Lower leg skin (tissue), 4 donors: ENCODE data around the gene ZNF367. TPM values are rescaled to one million over a fixed set of nuclear protein-coding genes. Genes with fewer than 3 reads are reported as not detected.

Experiments
- DNase-seq, 2 donors: peaks; one replicate each; pipeline ENCODE4 v3.0.0-alpha.2; 2019; ENCODE audit warnings: low spot score in 2 of 2
- H3K4me3 ChIP-seq: fragments of 200-600 bp; sonication (generic); 2 replicates; pipeline ENCODE4 v1.5.1; 2017; ENCODE audit warnings: mild to moderate bottlenecking, low read depth; ENCODE audit not compliant: poor library complexity, severe bottlenecking
- POLR2A ChIP-seq, 2 donors: fragments of 450-650 bp; IDR thresholded peaks; one replicate each; pipeline ENCODE4 v1.6.1; 2016 to 2017; ENCODE audit warnings: antibody characterized with exemption in 2 of 2, mild to moderate bottlenecking in 1 of 2, moderate library complexity in 1 of 2
- WGBS, 2 donors: methylation state at CpG; one replicate each; pipeline ENCODE4 v1.1.5; 2018; 5-methylcytosine and 5-hydroxymethylcytosine counted together
- intact Hi-C: fragments of 100-400 bp; cut with DNase I; formaldehyde crosslinking; loops from one replicate; pipeline ENCODE4 v1.15.0; 2023; ENCODE audit warnings: low total_unique reads
- total RNA-seq, 4 donors: library from RNA; depleted of rRNA; stranded (reverse); fragments of >200 nt; gene quantifications; one replicate each; pipeline ENCODE4 v1.1.0, GENCODE V29; 2016
- TF ChIP-seq, protein P1 (sequence below), 3 donors: fragments of 450-650 bp; IDR thresholded peaks; one replicate each; pipeline ENCODE4 v1.5.1; 2016; ENCODE audit warnings: antibody characterized with exemption in 3 of 3, mild to moderate bottlenecking in 3 of 3, moderate library complexity in 2 of 3

The ZNF367 gene
- total RNA-seq, 4 donors from 2014 or later = 0.93 to 3.0 (median 1.8) TPM

DNA sequence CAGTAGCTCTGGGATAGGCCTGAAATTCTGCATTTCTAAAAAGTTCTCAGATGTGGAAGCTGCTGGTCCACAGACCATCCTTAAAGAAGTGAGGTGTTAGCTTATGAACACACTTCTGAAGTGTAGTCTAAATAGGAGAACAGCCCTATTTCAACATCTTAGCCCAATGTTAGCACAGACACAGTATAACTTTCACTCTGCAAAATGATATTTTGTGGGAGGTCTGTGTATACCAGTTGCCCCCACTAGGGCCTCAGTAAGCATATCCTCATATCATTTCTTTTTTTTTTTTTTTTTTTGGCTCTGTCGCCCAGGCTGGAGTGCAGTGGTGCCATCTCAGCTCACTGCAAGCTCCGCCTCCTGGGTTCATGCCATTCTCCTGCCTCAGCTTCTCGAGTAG is 24.3 kb upstream of the ZNF367 start:
- 83 to 84% methylated on average over 3 of the region's 3 CpGs for WGBS, 2 donors
- TF ChIP-seq POLR2A (IDR thresholded peaks at IDR 0.05) = no peak
- TF ChIP-seq, protein P1, sequence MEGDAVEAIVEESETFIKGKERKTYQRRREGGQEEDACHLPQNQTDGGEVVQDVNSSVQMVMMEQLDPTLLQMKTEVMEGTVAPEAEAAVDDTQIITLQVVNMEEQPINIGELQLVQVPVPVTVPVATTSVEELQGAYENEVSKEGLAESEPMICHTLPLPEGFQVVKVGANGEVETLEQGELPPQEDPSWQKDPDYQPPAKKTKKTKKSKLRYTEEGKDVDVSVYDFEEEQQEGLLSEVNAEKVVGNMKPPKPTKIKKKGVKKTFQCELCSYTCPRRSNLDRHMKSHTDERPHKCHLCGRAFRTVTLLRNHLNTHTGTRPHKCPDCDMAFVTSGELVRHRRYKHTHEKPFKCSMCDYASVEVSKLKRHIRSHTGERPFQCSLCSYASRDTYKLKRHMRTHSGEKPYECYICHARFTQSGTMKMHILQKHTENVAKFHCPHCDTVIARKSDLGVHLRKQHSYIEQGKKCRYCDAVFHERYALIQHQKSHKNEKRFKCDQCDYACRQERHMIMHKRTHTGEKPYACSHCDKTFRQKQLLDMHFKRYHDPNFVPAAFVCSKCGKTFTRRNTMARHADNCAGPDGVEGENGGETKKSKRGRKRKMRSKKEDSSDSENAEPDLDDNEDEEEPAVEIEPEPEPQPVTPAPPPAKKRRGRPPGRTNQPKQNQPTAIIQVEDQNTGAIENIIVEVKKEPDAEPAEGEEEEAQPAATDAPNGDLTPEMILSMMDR (IDR thresholded peaks at IDR 0.05) = no peak
- no peak for DNase-seq
- no peak overlapping the region for H3K4me3 ChIP-seq
- intact Hi-C loops = no loop called here

DNA sequence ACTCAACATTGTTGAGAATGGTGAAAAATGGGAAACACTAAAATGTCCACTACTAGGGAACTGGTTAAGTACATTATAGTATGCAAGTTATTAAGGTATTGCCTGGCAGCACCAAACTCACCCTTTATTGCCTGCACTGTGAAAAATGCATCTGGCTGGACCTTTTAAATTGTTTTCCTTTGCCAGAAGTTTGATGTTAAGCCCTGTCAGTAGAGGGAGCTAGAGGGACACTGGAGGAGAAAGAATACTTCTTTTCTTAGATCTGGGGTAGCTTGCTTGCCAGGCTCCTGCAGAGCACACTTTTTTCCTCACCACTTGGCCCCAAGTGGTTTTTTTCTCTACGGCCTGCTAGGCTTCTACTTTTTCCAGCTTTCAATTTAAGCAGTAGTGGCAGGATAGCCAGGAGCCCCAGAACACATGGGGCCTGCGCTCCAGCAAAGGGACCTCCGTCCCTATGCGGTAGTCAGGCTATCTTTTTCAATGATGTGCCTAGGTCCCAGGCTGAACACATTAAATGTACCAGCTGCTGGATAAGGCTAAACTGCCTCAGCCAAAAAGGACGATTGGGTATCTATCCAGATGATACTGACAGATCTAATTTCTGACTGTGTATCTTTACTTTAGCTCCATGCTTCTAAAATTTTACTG is 23.8 kb upstream of the ZNF367 start:
- WGBS, 2 donors = 88 to 92% methylated on average over 5 of the region's 5 CpGs
- intact Hi-C loops = no loop called here
- no peak overlapping the region for H3K4me3 ChIP-seq
- DNase-seq = no peak
- TF ChIP-seq, protein P1 (IDR thresholded peaks at IDR 0.05) = no peak
- TF ChIP-seq POLR2A (IDR thresholded peaks at IDR 0.05) = no peak

- intact Hi-C loops = no loop called here
- TF ChIP-seq POLR2A (IDR thresholded peaks at IDR 0.05) = no peak
- TF ChIP-seq, protein P1 (IDR thresholded peaks at IDR 0.05) = no peak
- no peak for DNase-seq
- 90 to 94% methylated on average over 5 of the region's 5 CpGs for WGBS, 2 donors
- no peak overlapping the region for H3K4me3 ChIP-seq
These were observed 22.6 kb upstream of the ZNF367 start for GRCh38 chr9:96440671-96441199.

DNA sequence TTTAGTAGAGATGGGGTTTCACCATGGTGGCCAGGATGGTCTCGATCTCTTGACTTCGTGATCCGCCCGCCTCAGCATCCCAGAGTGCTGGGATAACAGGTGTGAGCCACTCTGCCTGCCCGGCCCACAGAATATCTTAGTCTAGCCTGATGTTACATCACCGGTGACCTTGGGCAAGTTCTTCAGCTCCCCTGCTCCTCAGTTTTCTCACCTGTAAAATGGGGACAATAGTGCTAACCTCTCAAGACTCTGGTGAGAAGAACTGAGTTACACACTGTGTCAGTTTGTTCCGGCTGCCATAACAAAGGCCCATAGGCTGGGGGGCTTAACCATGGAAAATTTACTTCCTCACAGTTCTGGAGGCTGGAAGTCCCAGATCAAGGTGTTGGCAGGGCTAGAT is 19.3 kb upstream of the ZNF367 start:
- WGBS, 2 donors = 91 to 99% methylated on average over 7 of the region's 7 CpGs
- TF ChIP-seq POLR2A (IDR thresholded peaks at IDR 0.05) = no peak
- TF ChIP-seq, protein P1 (IDR thresholded peaks at IDR 0.05) = no peak
- DNase-seq = no peak
- intact Hi-C loops = no loop called here
- no peak overlapping the region for H3K4me3 ChIP-seq

GRCh38 chr9:96436456-96437126 is 18.4 kb upstream of the ZNF367 start:
- no peak overlapping the region for H3K4me3 ChIP-seq
- intact Hi-C loops = no loop called here
- DNase-seq = peak in 1 of 2 donors; percentile 7
- TF ChIP-seq POLR2A (IDR thresholded peaks at IDR 0.05) = no peak
- TF ChIP-seq, protein P1 (IDR thresholded peaks at IDR 0.05) = no peak
- 81 to 87% methylated on average over 14 of the region's 15 CpGs for WGBS, 2 donors
